ENCODE results near the gene LRRC27.

- TF ChIP-seq, protein P1, sequence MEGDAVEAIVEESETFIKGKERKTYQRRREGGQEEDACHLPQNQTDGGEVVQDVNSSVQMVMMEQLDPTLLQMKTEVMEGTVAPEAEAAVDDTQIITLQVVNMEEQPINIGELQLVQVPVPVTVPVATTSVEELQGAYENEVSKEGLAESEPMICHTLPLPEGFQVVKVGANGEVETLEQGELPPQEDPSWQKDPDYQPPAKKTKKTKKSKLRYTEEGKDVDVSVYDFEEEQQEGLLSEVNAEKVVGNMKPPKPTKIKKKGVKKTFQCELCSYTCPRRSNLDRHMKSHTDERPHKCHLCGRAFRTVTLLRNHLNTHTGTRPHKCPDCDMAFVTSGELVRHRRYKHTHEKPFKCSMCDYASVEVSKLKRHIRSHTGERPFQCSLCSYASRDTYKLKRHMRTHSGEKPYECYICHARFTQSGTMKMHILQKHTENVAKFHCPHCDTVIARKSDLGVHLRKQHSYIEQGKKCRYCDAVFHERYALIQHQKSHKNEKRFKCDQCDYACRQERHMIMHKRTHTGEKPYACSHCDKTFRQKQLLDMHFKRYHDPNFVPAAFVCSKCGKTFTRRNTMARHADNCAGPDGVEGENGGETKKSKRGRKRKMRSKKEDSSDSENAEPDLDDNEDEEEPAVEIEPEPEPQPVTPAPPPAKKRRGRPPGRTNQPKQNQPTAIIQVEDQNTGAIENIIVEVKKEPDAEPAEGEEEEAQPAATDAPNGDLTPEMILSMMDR (IDR thresholded peaks at IDR 0.05; ENCODE audit: insufficient read depth, low read length, poor library complexity, severe bottlenecking): no peak
- TF ChIP-seq EZH2phosphoT487 (conservative IDR thresholded peaks at IDR 0.05; ENCODE audit: low read length): no peak
Measured at GRCh38 chr10:132365102-132365501, 33.1 kb downstream of the LRRC27 start.

Measured in SU-DHL-6 (cell line).